ENCODE measurements around the gene B3GNT2.

DNA sequence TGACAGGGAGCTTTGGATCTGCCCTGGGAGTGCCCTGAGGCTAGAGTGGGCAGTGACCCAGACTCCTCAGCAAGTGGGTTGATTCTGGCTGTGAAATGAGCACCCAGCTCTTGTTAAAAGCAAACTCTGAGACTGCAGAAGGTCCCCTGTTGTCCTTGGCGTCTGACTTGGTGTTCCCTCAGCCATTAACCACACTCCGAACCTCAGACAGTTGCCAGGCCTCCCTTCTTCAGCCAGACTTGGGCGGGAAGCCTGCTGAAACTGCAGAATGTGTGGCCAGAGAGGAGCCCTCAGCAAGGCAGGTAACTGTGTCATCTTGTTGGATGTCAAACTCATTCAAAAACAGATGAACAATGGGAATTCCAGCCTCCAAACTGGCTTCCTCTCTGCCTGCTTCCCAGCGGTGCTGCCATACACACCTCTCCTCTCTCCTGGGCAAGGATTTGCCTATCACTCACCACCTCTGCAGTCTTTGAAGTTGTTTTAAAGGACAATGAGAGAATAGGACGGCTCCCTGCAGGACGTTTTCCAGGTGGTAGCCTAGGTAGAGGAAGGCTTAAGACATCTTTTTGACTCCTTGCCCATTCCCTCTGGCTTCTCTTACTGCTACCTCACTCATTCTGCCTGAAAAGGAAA is 38.9 kb upstream of the B3GNT2 start:
- TF ChIP-seq POLR2A (IDR thresholded peaks at IDR 0.05; ENCODE audit: low read depth, low read length) (no peak), TAF1 (IDR thresholded peaks at IDR 0.05; ENCODE audit: borderline replicate concordance, low read depth, low read length) (no peak)

Data from GM12892 (cell line).